NCI-H1105 treated with DMSO at 0.1 percent for 48 hours (cell line): ENCODE data around the gene SH3BP5.
A peak's percentile ranks its signal among the peaks of the same experiment; 100 is the strongest.
"Not testable (repeated sequence)": the region's sequence is repeated elsewhere in the genome, so short reads cannot be mapped to it uniquely, and the experiment has no call there.

Experiments used
- DNase-seq: peaks from one replicate; lab custom pipeline; 2025; lab: John Stamatoyannopoulos, UW

The SH3BP5 gene, protein sequence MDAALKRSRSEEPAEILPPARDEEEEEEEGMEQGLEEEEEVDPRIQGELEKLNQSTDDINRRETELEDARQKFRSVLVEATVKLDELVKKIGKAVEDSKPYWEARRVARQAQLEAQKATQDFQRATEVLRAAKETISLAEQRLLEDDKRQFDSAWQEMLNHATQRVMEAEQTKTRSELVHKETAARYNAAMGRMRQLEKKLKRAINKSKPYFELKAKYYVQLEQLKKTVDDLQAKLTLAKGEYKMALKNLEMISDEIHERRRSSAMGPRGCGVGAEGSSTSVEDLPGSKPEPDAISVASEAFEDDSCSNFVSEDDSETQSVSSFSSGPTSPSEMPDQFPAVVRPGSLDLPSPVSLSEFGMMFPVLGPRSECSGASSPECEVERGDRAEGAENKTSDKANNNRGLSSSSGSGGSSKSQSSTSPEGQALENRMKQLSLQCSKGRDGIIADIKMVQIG

DNA sequence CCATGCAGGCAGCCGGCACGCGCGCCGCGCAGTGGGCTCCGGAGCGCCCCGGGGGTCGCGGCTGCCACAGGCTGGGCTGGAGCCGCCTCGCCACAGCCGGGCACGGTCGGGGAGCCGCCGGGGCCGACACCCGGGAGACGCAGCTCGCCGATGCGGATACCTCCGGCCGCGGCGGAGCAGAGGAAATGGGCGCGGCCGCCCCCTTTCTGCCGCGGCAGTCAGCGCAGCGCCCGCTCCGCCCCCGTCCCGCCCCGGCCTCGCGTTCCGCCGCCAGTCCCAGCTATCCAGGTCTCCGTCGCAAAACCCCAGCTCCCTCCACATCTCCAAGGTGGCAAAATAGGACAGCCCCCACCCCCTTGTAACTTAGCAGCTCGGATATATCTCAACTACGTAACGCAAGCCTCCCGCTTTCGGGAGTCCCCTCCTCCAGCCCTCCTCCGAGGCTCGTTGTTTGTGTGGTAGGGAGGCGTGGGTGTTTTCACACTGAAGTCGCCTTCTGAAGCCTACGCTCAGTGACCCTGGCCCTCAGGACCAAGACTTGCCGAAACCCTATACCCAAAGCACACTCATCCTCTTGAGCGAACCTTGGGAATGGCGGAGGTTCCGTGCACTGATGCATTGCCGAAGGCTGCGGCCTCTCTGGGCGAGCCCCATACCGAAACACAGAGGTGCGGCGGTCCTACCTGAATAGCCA is at the start of gene SH3BP5:
TSS of gene SH3BP5 (minus strand) at position 182 of the 694 bp plus-strand sequence. CDS start at position 4, 178 bp downstream.
- DNase-seq: peak; percentile 19

DNA sequence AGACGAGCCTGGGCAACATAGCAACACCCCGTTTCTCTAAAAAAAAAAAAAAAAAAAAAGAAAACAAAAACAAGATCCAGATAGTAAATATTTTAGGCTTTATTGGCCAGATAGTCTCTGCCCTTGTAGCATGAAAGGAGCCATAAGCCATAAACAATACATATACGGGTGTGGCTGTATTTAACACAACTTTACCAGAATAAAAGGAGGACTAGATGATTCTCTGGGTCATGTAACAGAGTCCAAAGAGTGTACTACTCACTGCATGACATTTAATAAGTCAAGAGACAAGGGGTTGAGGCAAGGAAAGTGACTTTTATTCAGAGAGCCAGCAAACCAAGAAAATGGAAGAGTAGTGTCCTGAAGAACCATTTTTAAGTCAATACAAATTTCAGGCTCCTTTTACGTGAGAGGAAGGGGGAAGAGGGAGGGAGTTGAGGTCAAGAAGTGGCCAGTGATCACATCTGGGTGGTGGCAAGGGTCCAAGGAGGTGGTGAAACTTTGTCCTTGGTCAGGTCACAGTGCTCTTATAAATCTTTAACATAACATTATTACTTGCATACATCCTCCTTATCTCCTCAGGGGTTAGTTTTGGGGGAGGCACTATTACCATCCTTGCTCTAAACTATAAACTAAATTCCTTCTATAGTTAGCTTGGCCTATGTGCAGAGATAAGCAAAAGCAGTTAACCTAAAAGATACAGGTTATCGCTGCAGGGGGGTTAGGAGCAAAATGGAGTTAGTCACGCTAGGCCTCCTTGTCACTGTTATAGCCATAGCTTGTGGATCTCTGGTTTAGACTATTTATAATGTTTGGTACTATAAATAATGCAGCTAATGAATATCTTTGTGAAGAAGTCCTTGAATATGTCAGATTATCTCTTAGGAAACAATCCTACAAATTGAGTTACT is 48.8 kb upstream of the SH3BP5 start:
- no peak for DNase-seq

DNA sequence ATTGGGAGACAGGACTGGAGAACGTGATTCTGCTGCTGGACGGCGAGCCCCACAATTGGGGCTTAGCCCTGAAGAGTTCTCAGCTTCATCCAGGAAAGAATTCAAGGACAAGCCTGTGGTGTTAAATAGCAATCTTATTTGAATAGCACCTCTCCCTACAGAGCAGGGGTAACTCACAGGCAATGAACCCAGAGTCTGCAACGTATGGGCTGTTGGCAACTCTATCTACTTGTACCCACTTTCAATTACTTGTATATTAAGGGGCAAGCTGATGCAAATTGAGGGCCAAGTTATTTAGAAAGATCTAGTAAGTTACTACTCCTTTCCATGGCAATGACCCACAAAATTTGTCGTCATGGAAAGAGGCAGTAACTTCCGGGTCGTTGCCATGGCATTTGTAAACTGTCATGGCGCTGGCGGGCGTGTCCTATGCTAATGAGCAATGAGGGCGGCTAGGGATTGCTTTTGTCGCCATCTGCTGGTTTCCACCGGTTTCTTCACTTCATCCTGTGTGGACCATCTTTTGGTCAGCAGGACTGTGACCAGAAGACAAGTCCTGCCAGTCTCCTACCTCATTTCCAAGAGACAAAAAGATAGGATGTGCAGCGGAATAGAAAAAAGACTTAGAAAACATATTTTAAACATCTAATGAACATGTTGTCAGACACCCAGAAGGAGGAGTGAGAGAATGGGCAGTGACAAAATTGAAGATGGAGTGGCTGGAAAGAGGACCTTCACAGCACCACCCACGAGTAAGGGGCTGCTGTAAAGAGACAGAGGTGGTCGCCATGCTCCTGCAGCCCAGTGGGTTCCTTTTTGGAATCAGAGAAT is 45.8 kb upstream of the SH3BP5 start:
- DNase-seq: peak; percentile 82

DNA sequence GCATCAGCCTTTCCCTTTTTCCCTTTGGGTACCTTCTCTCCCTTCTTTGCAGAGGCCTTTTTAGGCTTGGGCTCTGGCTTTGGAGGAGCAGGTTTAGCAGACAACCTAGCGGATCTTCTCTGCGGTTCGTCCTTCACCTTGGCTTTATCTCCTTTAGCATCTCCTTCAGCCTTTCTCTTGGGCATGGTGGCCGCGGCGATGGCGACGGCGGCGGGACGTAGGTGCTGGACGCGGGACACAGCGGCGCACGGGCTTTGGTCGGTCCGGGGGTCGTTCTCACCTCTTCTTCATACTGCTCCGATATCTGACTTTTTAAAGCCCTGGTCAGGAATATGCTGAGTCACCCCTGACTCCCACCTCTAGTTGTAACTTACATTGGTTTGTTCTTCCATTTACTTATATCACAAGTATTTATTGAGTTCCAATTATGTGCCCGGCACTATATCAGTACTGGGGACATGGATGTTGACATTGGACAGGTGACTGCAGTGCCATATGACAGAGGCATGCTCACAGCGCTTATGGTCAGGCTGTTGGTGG is 43.1 kb upstream of the SH3BP5 start:
- no peak for DNase-seq

DNA sequence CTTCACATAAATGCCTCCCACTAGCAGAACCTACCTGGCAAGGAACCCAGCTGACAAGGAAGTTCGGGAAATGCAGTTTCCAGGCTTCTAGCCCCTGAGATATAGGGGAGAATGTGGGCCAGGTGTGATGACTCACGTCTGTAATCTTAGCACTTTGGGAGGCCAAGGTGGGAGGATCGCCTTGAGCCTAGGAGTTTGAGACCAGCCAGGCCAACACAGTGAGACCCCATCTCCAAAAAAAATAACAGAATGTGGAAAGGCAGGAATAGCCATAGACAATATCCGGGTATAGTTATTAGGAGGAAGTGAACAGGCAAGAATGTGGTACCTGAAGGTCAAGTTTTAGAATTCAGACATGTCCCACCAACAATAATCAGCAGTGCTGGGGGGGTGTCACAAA is 40.5 kb upstream of the SH3BP5 start:
- DNase-seq: no peak

DNA sequence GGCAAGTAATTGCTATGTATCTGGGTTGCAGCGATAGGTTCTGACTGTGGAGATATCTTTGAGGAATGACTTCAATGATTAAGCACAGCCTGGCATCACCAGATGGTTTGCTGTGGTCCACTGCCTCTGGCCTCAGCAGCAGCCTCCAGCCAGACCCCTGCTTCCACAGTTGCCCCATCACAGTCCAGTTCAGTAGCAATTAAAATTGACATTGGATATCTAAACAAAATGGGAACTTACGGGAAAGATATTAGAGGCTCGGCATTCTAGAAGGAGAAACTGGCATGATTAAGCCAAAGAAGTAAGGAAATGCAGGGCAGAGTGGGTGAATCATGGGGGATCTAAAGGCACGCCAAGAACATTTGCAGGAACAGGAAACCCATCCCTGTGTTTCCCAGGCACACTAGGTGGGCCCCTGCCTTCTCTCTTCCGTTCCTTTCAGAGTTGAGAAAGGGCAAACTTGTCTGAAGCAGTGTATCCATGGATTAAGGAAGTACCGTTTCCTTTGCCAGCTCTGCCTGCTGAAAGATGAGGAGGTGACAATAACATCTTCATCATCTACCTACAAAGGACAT is 36.3 kb upstream of the SH3BP5 start:
- no peak for DNase-seq

DNA sequence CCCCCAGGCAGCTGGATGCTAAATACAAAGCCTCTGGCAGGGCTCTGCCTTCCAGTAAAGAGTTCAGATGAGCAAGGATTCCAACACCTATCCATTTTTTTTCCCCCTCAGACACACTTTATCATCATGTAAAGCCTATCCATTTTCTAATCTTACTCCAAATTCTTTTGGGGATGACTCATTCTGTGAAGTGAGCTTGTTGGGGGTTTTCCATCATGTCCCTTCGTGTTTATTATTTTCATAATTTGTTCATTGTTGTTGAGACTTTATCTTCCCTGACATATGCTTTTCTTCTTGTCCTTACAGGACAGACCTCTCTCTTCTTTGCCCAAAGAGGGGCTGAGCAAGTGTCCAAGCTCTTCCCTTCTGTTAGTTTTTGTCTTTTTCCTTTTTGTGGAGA is 34.7 kb upstream of the SH3BP5 start:
- no peak for DNase-seq

DNA sequence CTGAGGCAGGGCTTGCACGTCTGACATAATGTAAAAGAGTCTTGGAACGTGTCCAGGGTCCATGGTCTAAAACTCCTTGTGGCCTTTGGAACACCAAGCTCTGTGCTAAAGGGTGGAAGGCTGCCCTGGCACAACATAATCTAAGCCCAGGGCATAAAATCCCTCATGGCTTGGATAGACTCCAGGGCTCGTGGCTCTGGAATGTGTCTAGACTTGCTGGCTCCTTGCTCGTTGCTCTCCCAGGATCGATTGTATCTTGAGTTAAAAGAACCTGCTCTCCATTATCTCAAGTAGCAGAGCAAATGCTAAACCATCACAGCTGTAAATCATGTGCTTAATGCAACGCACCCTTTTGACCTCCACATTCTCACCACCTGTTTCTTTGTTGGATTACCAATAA is 31.7 kb upstream of the SH3BP5 start:
- peak; percentile 59 for DNase-seq

DNA sequence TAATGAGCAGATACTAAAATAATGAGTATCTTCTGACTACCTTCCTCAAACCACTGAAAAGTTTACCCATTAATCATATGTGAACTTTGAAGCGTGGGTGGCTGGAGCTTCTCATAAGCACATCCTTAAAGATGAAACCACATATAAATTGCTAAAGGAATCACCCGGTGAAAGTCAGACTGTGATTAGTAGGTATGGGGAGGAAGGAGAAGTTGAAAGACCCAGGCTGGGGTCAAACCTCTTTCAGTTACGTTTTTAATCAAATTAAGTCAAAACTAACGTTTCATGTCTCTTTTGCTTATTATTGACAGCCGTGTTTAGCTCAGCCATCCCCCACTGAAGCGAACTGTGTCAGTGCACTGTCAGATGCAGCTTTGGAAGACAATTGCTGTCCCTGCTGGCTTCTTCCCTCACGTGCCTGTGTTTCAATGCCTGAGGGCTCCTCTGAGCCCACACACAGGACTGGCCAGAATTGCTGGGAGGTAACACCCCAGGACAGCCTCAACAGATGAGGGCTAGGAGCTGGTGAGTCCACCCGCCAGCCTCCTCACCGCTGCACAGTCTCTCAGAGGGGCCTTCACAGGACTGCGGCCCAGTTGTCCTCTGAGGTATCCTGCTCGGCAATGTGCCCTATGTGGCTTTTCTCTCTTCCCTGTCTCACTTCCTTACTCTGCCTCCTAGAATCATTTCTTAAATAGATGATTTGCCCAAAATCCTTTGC is 29.3 kb upstream of the SH3BP5 start:
- no peak for DNase-seq

DNA sequence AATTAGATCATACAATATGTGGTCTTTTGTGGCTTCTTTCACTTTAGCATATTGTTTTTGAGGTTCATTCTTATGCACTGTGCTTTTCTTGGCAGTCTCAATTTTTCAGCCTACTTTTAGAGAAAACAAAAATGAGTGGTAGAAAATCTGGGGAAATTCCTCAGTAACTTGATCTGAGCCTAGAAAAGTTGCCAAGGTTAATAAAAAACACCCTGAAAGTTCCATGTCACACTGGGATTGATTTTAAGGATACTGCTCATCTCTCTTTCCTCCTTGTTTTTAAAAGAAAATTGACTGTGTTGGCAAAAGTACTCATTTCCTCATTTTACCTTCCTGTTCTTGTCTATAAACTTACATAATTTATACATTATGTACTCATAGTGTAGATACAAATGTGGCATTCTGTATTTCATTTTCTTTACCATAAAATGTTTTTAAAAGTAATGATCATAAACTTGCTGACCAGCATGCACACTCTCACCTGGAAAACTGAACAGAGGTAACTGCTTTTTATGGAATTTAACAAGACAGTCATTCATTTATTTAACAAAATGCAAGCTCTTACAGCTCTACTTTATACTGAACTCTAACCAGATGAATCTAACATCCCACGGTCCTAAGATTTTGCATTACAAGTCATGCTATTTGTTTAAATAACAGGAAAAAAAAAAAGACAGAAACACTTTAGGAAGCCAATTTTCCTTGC is 28.6 kb upstream of the SH3BP5 start:
- DNase-seq: no peak

DNA sequence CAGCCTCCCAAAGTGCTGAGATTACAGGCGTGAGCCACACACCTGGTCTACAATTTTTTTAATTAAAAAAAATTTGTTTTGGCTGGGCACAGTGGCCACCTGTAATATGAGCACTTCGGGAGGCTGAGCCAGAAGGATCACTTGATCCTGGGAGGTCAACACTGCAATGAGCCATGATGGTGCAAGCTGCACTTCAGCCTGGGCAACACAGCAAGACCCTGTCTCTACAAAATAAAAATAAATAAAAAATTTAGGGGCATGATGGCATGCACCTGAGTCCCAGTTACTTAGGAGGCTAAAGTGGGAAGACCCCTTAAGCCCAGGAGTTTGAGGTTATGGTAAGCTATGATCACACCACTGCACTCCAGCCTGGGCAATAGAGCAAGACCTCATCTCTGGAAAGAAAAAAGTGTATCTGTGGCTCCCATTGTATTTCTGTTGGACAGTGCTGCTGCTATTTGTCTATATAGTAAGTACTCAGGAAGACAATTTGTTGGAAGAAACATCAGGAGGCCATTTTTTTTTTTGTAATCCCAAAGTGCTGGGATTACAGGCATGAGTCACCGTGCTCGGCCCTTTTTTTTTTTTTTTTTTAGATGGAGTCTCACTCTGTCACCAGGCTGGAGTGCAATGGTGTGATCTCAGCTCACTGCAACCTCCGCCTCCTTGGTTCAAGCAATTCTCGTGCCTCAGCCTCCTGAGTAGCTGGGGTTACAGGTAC is 27.5 kb upstream of the SH3BP5 start:
- no peak for DNase-seq

DNA sequence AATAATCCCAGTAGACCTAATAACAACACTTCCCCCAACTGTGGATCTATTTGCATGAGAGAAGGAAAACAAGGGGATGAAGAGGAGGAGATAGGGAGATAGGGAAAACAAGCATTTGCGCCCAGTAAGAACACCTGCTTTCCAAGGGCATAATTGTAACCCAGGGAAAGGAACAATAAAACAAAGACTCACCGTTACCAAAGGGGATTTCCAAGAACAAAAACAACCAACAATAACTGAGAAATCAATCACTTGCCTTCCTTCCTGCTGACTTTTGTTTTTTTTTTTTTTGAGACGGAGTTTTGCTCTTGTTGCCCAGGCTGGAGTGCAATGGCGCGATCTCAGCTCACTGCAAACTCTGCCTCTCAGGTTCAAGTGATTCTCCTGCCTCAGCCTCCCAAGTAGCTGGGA is 24.3 kb upstream of the SH3BP5 start:
- peak; percentile 3 for DNase-seq

DNA sequence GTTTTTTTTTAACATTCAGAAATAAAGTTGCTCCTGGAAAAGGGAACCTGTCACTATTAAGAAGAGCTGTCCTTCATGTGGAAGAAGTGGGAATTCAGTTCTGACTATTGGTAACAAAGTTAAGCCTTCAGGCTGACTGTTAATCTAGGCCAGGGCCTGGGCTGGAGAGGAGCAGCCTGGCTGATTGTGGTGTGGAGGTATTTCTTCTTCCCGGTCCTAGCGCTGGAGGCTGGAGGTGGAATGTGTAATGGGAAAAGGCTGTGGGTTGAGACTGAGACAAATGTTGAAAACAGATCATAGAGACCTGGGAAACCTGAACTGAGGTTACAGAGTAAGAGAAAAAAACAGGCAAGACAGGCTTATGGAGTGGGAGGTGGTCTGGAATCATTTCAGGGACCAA is 23.8 kb upstream of the SH3BP5 start:
- DNase-seq: no peak

DNA sequence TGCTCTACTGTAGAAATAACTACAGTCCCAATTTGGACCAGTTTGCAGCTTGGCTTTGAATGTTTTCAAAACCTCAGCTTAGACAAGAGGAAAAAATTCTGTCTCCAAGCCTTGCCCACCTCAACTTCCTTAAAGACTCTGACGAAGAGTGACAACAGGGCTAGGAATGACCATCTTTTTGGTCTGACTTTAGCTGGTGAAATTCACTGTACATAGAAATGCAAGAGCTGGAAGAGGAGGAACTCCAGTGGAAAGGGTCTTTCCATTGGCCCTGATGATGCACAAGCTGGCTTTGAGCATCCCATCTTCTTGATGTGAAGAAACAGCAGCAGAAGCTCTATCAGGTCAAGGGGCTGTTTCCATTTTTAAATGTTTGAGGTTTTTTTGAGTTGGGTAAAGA is 22.7 kb upstream of the SH3BP5 start:
- no peak for DNase-seq

DNA sequence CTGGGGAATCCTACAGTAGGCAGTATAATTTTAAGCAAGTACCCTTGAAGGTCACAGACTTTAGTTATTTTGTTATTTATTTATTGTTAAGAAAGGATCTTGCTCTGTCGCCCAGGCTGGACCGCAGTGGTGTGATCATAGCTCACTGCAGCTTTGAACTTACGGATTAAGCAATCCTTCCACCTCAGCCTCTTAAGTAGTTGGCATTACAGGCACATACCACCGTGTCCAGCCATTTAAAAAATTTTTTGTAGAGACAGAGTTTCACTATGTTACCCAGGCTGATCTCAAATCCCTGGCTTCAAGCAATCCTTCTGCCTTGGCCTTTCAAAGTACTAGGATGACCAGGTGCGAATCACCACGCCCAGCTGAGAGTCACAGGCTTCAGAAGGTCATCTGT is 22.1 kb upstream of the SH3BP5 start:
- no peak for DNase-seq

DNA sequence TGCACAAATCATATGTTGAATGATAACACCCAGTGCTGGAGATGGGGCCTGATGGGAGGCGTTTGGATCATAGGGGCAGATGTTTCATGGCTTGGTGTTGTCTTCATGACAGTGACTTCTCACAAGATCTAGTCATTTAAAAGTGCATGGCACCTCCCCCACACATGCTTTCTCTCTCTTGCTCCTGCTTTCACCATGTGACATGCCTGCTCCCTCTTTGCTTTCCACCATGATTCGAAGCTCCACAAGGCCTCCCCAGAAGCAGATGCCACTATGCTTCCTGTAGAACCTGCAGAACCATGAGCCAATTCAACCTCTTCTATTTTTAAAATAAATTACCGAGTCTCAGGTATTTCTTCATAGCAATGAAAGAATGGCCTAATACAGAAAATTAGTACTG is 17.8 kb upstream of the SH3BP5 start:
- no peak for DNase-seq

DNA sequence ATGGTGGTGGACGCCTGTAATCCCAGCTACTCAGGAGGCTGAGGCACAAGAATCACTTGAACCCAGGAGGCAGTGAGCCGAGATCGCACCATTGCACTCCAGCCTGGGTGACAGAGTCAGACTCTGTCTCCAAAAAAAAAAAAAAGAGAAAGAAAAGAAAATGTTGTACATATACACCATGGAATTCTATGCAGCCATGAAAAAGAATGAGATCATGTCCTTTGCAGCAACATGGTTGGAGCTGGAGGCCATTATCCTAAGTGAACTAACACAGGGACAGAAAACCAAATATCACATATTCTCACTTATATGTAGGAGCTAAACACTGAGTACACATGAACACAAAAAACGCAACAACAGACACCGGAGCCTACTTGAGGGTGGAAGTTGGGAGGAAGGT is 17.1 kb upstream of the SH3BP5 start:
- not testable (repeated sequence) for DNase-seq

DNA sequence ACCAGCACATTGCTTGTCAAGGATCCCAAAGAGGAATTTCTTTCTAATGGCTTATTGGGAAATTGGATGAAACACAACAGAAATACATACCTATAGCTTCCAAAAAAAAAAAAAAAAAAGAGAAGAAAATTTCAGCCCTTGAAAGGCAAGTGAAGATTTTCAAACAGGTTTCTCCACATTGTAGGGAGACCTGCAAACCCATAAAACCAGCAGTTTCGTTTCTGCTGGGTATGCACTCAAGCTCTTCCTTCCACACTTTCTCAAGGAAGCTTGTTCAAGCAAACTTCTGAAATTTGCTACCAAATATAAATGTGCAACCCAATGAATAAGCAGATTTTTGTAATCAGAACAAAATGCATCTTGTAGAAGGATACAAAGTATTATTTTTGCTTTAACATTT is 15.9 kb upstream of the SH3BP5 start:
- DNase-seq: no peak

DNA sequence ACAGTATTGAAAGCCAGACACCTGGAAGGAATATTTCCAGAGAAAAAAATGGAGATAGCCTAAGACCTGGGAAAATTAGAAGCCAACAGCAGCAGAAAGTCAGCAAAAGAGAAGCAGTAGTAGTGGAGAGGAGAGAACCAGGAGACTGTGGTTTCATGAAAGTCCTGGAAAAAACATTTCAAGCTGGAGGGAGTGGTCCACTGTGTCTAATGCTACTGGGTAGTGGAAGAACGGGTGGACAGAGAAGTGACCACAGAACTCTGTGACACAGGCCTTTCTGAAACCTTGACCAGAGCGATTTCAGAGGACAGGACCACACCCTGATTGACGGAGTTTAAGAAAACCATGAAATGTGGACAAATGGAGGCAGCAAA is 15.3 kb upstream of the SH3BP5 start:
- no peak for DNase-seq
